Upper lobe of left lung (tissue), 4 donors: ENCODE measurements around the gene FOXP1.

Source experiments
- EP300 ChIP-seq, 4 donors: sonication (generic); formaldehyde crosslinking; IDR thresholded peaks; one replicate each; pipeline ENCODE4 v1.5.1; 2017; ENCODE audit warnings: antibody characterized with exemption in 4 of 4, control low read depth in 2 of 4
- POLR2A ChIP-seq, 4 donors: fragments of 450-650 bp; IDR thresholded peaks; one replicate each; pipeline ENCODE4 v1.5.1; 2016 to 2017; ENCODE audit warnings: antibody characterized with exemption in 4 of 4, mild to moderate bottlenecking in 2 of 4
- POLR2AphosphoS5 ChIP-seq, 2 donors: sonication (generic); formaldehyde crosslinking; IDR thresholded peaks; one replicate each; pipeline ENCODE4 v1.5.1; 2017; ENCODE audit warnings: antibody characterized with exemption in 2 of 2
- TF ChIP-seq, protein P1 (sequence below), 6 experiments: fragments of 450-650 bp in 4 of 6; fragments of 200-600 bp in 2 of 6; sonication (generic) in 2 of 6; IDR thresholded peaks; one replicate each; pipeline ENCODE4 v1.5.1; 2016 to 2019; ENCODE audit warnings: antibody characterized with exemption in 6 of 6

DNA sequence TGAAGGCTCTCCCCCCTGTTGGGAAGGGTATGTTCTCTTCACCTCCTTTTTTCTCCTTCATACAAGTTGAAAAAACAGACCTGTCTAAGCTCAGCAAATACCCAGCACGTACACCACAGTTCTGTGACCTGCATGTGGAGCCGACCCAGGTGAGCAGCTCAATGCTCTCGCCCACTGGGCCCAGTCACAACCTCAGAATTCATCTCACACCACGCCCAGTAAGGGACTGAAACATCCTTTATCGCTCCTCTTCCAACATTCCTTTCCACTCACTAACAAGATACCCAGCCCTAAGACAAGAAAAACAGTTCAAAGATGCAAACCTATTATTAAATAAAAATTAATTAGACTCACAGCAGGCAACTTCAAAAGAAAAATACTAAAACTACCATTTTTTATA is 68.9 kb downstream of the FOXP1 start:
- TF ChIP-seq POLR2A (IDR thresholded peaks at IDR 0.05) = no peak
- TF ChIP-seq, protein P1, sequence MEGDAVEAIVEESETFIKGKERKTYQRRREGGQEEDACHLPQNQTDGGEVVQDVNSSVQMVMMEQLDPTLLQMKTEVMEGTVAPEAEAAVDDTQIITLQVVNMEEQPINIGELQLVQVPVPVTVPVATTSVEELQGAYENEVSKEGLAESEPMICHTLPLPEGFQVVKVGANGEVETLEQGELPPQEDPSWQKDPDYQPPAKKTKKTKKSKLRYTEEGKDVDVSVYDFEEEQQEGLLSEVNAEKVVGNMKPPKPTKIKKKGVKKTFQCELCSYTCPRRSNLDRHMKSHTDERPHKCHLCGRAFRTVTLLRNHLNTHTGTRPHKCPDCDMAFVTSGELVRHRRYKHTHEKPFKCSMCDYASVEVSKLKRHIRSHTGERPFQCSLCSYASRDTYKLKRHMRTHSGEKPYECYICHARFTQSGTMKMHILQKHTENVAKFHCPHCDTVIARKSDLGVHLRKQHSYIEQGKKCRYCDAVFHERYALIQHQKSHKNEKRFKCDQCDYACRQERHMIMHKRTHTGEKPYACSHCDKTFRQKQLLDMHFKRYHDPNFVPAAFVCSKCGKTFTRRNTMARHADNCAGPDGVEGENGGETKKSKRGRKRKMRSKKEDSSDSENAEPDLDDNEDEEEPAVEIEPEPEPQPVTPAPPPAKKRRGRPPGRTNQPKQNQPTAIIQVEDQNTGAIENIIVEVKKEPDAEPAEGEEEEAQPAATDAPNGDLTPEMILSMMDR (IDR thresholded peaks at IDR 0.05) = no peak
- no peak for TF ChIP-seq POLR2AphosphoS5 (IDR thresholded peaks at IDR 0.05)
- TF ChIP-seq EP300 (IDR thresholded peaks at IDR 0.05) = no peak
